Adrenal gland (tissue), 12 donors: Measurements from ENCODE around the gene GABRR3. TPM values are rescaled to one million over a fixed set of nuclear protein-coding genes. Genes with fewer than 3 reads are reported as not detected.
A peak's percentile ranks its signal among the peaks of the same experiment; 100 is the strongest.

Experiments used
- DNase-seq, 7 donors: peaks; one replicate each; pipeline ENCODE4 v3.0.0-alpha.2; 2019 to 2020
- H3K27ac ChIP-seq, 5 donors: fragments of 200-600 bp; sonication (generic) in 4 of 5; 1 replicate in 3 of 5; 2 replicates in 2 of 5; pipeline versions ENCODE4 v1.5.1 to v1.8.0; 2016 to 2020; ENCODE audit warnings: mild to moderate bottlenecking in 1 of 5
- H3K27me3 ChIP-seq: fragments of 200-600 bp; 2 replicates; pipeline ENCODE4 v1.8.0; 2021
- H3K36me3 ChIP-seq, 2 donors: fragments of 200-600 bp; replicated peaks in 1 of 2; 1 replicate in 1 of 2; 2 replicates in 1 of 2; pipeline versions ENCODE4 v1.5.1 to v1.8.0; 2018 to 2022
- H3K4me1 ChIP-seq, 2 donors: fragments of 200-600 bp; replicated peaks in 1 of 2; 1 replicate in 1 of 2; 2 replicates in 1 of 2; pipeline versions ENCODE4 v1.5.1 to v1.8.0; 2018 to 2021
- H3K4me3 ChIP-seq, 4 donors: fragments of 200-600 bp; sonication (generic) in 3 of 4; one replicate each; pipeline ENCODE4 v1.5.1; 2016 to 2018
- H3K9me3 ChIP-seq, 3 donors: fragments of 200-600 bp; sonication (generic) in 1 of 3; replicated peaks in 1 of 3; 1 replicate in 2 of 3; 2 replicates in 1 of 3; pipeline versions ENCODE4 v1.5.1 to v1.8.0; 2016 to 2021
- POLR2A ChIP-seq, 2 donors: fragments of 450-650 bp; IDR thresholded peaks; one replicate each; pipeline ENCODE4 v1.6.1; 2017; ENCODE audit warnings: antibody characterized with exemption in 2 of 2, mild to moderate bottlenecking in 2 of 2, moderate library complexity in 1 of 2
- WGBS, 4 donors: extraction: QIAGEN DNeasy Blood & Tissue Kit in 2 of 4; methylation state at CpG; one replicate each; pipeline versions ENCODE4 v1.1.5 to v1.1.7; 2013 to 2017; 5-methylcytosine and 5-hydroxymethylcytosine counted together
- intact Hi-C, 2 donors: fragments of 100-400 bp; cut with DNase I; formaldehyde crosslinking; loops; one replicate each; pipeline versions ENCODE4 v1.14.1 to v1.15.0; 2022 to 2023
- polyA plus RNA-seq, 3 donors: library from polyadenylated mRNA; stranded (reverse); fragments of 200-250 nt in 2 of 3; fragments of 350-450 nt in 1 of 3; fragmentation: Illumina TruSeq in 1 of 3; extraction: RNeasy Lipid Tissue Mini Kit (QIAGEN cat#74804) in 1 of 3; gene quantifications; one replicate each; pipeline ENCODE4 v1.2.3, GENCODE V29; 2013 to 2014
- total RNA-seq, 9 donors: library from RNA; depleted of rRNA in 4 of 9; stranded (reverse); fragments of >200 nt in 4 of 9; fragments of 120-200 nt in 1 of 9; fragmentation: NEBNext Ultra II Directional in 1 of 9; extraction: Animal tissue kit (Norgen Biotek cat#: 25700) in 1 of 9; gene quantifications; one replicate each; pipeline versions ENCODE4 v1.1.0 to v1.2.4, GENCODE V29; 2013 to 2023
- TF ChIP-seq, protein P1 (sequence below), 6 experiments: fragments of 450-650 bp in 4 of 6; fragments of 200-600 bp in 2 of 6; sonication (generic) in 1 of 6; IDR thresholded peaks; 1 replicate in 5 of 6; 2 replicates in 1 of 6; pipeline versions ENCODE4 v1.5.1 to v1.8.0; 2016 to 2021; ENCODE audit warnings: antibody characterized with exemption in 6 of 6, mild to moderate bottlenecking in 2 of 6, moderate library complexity in 1 of 6
- donor health status: healthy with polysubstance abuse.
- donor health status: Bipolar disorder and iron deficiency.
- donor health status: DM: yes; HTN: yes; CAD: no.
- donor health status: DM: no; HTN: no; CAD: no.
- donor health status: DM: no; HTN: no; CAD: no.
- donor health status: DM: yes; HTN: yes; CAD: no.

GABRR3 gene
- total and polyA plus RNA-seq, 12 donors = under 0.01 TPM; not detected in 11

DNA sequence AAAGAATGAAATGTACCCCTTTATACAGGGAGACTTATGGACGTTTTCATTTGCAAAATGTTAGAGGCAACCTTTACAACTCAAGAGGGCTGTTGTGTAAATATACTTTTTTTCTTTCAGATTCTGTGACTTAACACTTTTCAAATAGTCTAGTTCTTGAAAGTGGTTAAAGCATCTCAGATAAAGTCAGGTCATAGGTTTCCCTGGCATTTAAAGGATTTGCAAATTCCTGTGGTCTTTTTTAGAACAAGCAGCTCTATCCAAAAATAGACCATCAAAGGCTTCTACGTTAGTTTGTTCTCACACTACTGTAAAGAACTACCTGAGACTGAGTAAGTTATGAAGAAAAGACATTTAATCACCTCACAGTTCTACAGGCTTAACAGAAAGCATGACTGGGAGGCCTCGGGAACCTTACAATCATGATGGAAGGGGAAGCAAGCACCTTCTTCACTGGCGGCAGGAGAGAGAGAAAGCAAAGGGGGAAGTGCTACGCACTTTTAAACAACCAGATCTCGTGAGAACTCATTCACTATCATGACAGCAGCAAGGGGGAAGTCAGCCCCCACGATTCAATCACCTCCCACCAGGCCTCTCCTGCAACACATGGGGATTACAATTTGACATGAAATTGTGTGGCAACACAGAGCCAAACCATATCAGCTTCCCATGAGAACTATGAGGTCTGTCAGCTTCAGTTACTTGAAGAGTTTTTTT, 23.3 kb upstream of the GABRR3 start:
- no peaks in the 10 kb centered on the region for H3K9me3 ChIP-seq
- no peaks in the 10 kb centered on the region for H3K36me3 ChIP-seq
- no peak for DNase-seq
- intact Hi-C loops = no loop called here
- TF ChIP-seq, protein P1, sequence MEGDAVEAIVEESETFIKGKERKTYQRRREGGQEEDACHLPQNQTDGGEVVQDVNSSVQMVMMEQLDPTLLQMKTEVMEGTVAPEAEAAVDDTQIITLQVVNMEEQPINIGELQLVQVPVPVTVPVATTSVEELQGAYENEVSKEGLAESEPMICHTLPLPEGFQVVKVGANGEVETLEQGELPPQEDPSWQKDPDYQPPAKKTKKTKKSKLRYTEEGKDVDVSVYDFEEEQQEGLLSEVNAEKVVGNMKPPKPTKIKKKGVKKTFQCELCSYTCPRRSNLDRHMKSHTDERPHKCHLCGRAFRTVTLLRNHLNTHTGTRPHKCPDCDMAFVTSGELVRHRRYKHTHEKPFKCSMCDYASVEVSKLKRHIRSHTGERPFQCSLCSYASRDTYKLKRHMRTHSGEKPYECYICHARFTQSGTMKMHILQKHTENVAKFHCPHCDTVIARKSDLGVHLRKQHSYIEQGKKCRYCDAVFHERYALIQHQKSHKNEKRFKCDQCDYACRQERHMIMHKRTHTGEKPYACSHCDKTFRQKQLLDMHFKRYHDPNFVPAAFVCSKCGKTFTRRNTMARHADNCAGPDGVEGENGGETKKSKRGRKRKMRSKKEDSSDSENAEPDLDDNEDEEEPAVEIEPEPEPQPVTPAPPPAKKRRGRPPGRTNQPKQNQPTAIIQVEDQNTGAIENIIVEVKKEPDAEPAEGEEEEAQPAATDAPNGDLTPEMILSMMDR (IDR thresholded peaks at IDR 0.05) = no peak
- no peak for TF ChIP-seq POLR2A (IDR thresholded peaks at IDR 0.05)
- H3K4me3 ChIP-seq = no peak overlapping the region
- no peaks in the 10 kb centered on the region for H3K27me3 ChIP-seq
- 35 to 45% (median 41%) methylated on average over 7 of the region's 7 CpGs for WGBS, 4 donors
- H3K27ac ChIP-seq = no peak overlapping the region
- H3K4me1 ChIP-seq = no peaks in the 10 kb centered on the region

DNA sequence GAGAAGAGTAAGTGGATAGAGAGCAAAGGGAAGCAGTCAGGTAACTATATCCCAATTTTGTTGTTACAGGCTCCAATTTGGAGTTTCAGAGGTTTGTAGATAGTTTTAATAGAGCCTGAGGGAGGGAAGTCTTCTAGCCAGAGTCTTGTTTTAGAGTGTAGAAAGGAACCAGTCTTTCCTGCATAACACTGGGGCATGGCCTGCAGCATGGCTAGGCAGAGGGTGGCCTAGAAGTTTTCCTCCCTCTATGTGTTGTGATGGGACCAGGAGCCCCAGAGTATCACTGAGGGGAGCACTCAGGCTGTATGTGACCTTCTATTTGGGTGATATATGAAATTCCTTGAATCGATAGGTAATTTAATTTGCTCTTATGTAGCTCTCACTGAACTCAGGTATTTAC, 22.5 kb upstream of the GABRR3 start:
- no peaks in the 10 kb centered on the region for H3K9me3 ChIP-seq
- H3K27me3 ChIP-seq = no peaks in the 10 kb centered on the region
- H3K27ac ChIP-seq = no peak overlapping the region
- H3K36me3 ChIP-seq = no peaks in the 10 kb centered on the region
- DNase-seq = no peak
- no peaks in the 10 kb centered on the region for H3K4me1 ChIP-seq
- 68 to 92% (median 87%) methylated on average over 1 of the region's 1 CpG for WGBS, 4 donors
- no peak overlapping the region for H3K4me3 ChIP-seq
- TF ChIP-seq POLR2A (IDR thresholded peaks at IDR 0.05) = no peak
- TF ChIP-seq, protein P1 (IDR thresholded peaks at IDR 0.05) = no peak
- intact Hi-C loops = no loop called here

DNA sequence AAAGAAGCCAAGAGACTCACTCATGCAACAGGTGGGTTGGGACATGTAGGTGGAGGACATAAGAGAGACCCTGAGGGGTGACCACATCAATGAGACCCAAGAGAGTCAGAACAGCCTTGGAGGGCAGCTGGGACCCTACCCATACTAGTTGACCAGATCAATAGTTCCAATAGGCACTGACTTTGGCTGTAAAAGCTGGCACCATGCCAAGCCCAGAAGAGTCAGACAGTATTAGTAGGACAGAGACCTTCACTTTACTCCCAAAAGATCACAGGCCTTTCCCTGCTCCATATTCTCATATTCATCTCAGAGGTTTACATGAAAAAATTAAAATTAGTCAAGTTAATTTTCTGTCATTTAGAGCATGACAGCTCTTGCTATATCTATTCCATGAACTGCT, 20.9 kb upstream of the GABRR3 start:
- no peak overlapping the region for H3K27ac ChIP-seq
- H3K4me3 ChIP-seq = no peak overlapping the region
- intact Hi-C loops = no loop called here
- H3K27me3 ChIP-seq = no peaks in the 10 kb centered on the region
- TF ChIP-seq, protein P1 (IDR thresholded peaks at IDR 0.05) = no peak
- TF ChIP-seq POLR2A (IDR thresholded peaks at IDR 0.05) = no peak
- no peaks in the 10 kb centered on the region for H3K9me3 ChIP-seq
- no peaks in the 10 kb centered on the region for H3K36me3 ChIP-seq
- H3K4me1 ChIP-seq = no peaks in the 10 kb centered on the region
- peak in 1 of 7 donors; percentile 2 for DNase-seq

DNA sequence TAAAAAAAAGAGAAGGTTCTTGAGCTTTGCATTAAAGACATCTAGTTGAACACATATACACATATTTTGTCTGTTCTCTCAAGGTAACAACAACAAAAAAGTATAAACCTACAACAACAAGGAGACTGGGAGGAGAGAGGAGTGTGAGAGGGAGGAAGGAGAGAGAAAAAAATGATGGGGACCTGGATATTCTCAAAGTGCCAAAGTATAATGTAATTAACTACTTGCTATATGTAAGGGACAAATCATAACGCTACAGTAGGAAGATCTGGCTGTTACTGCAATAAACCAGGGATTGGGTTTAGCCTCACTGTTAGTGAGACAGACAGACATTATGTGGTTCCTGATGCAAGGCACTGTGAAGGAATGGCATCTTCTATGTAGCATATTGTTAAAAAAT, 14.2 kb upstream of the GABRR3 start:
- TF ChIP-seq POLR2A (IDR thresholded peaks at IDR 0.05) = no peak
- TF ChIP-seq, protein P1 (IDR thresholded peaks at IDR 0.05) = no peak
- no peaks in the 10 kb centered on the region for H3K4me1 ChIP-seq
- no peaks in the 10 kb centered on the region for H3K36me3 ChIP-seq
- no peaks in the 10 kb centered on the region for H3K27me3 ChIP-seq
- WGBS, 4 donors = 66 to 96% (median 81%) methylated on average over 1 of the region's 1 CpG
- H3K9me3 ChIP-seq = no peaks in the 10 kb centered on the region
- H3K4me3 ChIP-seq = no peak overlapping the region
- intact Hi-C loops = no loop called here
- no peak overlapping the region for H3K27ac ChIP-seq
- DNase-seq = no peak
